Measurements from ENCODE around the gene TESK2. TPM values are rescaled to one million over a fixed set of nuclear protein-coding genes. Genes with fewer than 3 reads are reported as not detected.

Gene TESK2
- total and polyA plus RNA-seq, 2 of the 13 experiments (the other 11 are each of a cell fraction or from before 2014, with no cell fraction given) = 5.5 to 9.6 TPM

DNA sequence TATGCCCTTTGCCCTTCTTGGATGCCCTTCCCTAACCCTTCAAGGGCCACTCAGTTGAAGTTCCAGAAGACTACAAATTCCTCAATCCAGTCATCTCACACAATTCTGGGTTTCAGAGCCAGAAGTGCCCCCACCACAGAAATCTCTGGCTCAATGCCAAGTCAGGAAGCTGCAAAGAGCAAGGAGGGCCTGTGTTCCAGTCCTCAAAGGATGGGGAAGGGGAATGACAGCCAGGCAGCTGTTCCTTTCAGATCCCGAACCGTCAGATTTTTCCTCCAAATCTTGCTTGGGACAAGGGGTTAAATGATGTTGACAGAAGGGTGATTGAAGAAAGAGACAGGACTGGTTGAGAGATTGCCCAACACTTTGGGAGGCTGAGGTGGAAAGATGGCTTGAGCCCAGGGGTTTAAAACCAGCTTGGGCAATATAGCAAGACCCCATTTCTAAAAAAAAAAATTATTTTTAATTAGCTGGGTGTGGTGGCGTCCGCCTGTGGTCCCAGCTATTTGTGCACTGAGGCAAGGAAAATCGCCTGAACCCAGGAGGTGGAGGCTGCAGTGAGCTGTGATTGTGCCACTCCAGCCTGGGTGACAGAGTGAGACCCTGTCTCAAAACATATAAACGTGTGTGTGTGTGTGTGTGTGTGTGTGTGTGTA, 165.0 kb downstream of the TESK2 start:
- CTCF ChIA-PET (ENCODE audit: low intra/inter-chr PET ratio, low total read pairs) = no interaction called here

More for the DNA sequence above, 165.0 kb downstream of the TESK2 start:
- no peaks in the 10 kb centered on the region for H4K20me1 ChIP-seq (ENCODE audit: insufficient read depth, low read length)
- H3K36me3 ChIP-seq (replicated peaks in 1 of 2; ENCODE audit: control insufficient read depth in 1 of 2, insufficient read depth in 2 of 2, low read length in 2 of 2) = peaks cover 0 to 12% of the 10 kb centered on the region in 2 experiments; a peak in 2 of 5 replicates
- H3K27me3 ChIP-seq (ENCODE audit: control insufficient read depth in 1 of 2, insufficient read depth in 2 of 2, low read length in 2 of 2) = no peaks in the 10 kb centered on the region
- H3K9me3 ChIP-seq (ENCODE audit: low read length) = no peaks in the 10 kb centered on the region
- H3K4me2 ChIP-seq (ENCODE audit: low read depth, low read length) = no peak overlapping the region
- H3K9ac ChIP-seq (ENCODE audit: insufficient read depth, low read depth, low read length) = no peak overlapping the region
- DNase-seq (ENCODE audit: low spot score) (no peak), ATAC-seq (no peak), FAIRE-seq (no peak)
- H2AFZ ChIP-seq (ENCODE audit: low read length) = no peak overlapping the region
- BruUV-seq (replicated peaks) = no TSS peak
- in situ Hi-C loops (cut with HindIII; ENCODE audit: extremely low pct_ligation_motif_present, low pct_unique_long_range_greater_than_20kb) = no loop called here
- H3K4me1 ChIP-seq (ENCODE audit: insufficient read depth, low read length) = peaks cover 7% of the 10 kb centered on the region
- no peak overlapping the region for H3K4me3 ChIP-seq (replicated peaks in 1 of 3; ENCODE audit: insufficient read depth in 1 of 3, low read depth in 2 of 3, low read length in 3 of 3)
- intact Hi-C loops (cut with micrococcal nuclease; ENCODE audit: unreplicated experiment) = no loop called here
- WGBS (ENCODE audit: low lambda C conversion rate) = 68% methylated on average over 6 of the region's 6 CpGs
- H3K27ac ChIP-seq (ENCODE audit: extremely low read length, insufficient read depth, low read length) = no peak overlapping the region
- POLR2A ChIA-PET = no interaction called here
- TF ChIP-seq, protein P1, sequence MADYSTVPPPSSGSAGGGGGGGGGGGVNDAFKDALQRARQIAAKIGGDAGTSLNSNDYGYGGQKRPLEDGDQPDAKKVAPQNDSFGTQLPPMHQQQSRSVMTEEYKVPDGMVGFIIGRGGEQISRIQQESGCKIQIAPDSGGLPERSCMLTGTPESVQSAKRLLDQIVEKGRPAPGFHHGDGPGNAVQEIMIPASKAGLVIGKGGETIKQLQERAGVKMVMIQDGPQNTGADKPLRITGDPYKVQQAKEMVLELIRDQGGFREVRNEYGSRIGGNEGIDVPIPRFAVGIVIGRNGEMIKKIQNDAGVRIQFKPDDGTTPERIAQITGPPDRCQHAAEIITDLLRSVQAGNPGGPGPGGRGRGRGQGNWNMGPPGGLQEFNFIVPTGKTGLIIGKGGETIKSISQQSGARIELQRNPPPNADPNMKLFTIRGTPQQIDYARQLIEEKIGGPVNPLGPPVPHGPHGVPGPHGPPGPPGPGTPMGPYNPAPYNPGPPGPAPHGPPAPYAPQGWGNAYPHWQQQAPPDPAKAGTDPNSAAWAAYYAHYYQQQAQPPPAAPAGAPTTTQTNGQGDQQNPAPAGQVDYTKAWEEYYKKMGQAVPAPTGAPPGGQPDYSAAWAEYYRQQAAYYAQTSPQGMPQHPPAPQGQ (CRISPR knock-in tag; IDR thresholded peaks at IDR 0.05; ENCODE audit: borderline replicate concordance) = no peak
- TF ChIP-seq ARID3A (IDR thresholded peaks at IDR 0.05; ENCODE audit: low read depth, low read length) (no peak), CEBPB (IDR thresholded peaks at IDR 0.05; ENCODE audit: borderline replicate concordance, low read depth, low read length) (peak; percentile 49; the same call in 1 of the 2 replicates), HOXA5 (CRISPR knock-in tag; IDR thresholded peaks at IDR 0.05) (no peak), RBFOX2 (IDR thresholded peaks at IDR 0.05; ENCODE audit: low read depth, low read length) (no peak), ZNF550 (CRISPR knock-in tag; IDR thresholded peaks at IDR 0.05; ENCODE audit: borderline replicate concordance) (no peak), LCORL (IDR thresholded peaks at IDR 0.05) (peak; percentile 80; the same call in 1 of the 2 replicates), LCORL (CRISPR knock-in tag; IDR thresholded peaks at IDR 0.05) (no peak), ZNF652 (CRISPR knock-in tag; IDR thresholded peaks at IDR 0.05; ENCODE audit: borderline replicate concordance, low read depth) (0 out of 2 replicates have a peak, but pooled peaks have one; percentile 12)
- TF ChIP-seq, protein P2, sequence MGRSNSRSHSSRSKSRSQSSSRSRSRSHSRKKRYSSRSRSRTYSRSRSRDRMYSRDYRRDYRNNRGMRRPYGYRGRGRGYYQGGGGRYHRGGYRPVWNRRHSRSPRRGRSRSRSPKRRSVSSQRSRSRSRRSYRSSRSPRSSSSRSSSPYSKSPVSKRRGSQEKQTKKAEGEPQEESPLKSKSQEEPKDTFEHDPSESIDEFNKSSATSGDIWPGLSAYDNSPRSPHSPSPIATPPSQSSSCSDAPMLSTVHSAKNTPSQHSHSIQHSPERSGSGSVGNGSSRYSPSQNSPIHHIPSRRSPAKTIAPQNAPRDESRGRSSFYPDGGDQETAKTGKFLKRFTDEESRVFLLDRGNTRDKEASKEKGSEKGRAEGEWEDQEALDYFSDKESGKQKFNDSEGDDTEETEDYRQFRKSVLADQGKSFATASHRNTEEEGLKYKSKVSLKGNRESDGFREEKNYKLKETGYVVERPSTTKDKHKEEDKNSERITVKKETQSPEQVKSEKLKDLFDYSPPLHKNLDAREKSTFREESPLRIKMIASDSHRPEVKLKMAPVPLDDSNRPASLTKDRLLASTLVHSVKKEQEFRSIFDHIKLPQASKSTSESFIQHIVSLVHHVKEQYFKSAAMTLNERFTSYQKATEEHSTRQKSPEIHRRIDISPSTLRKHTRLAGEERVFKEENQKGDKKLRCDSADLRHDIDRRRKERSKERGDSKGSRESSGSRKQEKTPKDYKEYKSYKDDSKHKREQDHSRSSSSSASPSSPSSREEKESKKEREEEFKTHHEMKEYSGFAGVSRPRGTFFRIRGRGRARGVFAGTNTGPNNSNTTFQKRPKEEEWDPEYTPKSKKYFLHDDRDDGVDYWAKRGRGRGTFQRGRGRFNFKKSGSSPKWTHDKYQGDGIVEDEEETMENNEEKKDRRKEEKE (IDR thresholded peaks at IDR 0.05) = no peak
- TF ChIP-seq, protein P3, sequence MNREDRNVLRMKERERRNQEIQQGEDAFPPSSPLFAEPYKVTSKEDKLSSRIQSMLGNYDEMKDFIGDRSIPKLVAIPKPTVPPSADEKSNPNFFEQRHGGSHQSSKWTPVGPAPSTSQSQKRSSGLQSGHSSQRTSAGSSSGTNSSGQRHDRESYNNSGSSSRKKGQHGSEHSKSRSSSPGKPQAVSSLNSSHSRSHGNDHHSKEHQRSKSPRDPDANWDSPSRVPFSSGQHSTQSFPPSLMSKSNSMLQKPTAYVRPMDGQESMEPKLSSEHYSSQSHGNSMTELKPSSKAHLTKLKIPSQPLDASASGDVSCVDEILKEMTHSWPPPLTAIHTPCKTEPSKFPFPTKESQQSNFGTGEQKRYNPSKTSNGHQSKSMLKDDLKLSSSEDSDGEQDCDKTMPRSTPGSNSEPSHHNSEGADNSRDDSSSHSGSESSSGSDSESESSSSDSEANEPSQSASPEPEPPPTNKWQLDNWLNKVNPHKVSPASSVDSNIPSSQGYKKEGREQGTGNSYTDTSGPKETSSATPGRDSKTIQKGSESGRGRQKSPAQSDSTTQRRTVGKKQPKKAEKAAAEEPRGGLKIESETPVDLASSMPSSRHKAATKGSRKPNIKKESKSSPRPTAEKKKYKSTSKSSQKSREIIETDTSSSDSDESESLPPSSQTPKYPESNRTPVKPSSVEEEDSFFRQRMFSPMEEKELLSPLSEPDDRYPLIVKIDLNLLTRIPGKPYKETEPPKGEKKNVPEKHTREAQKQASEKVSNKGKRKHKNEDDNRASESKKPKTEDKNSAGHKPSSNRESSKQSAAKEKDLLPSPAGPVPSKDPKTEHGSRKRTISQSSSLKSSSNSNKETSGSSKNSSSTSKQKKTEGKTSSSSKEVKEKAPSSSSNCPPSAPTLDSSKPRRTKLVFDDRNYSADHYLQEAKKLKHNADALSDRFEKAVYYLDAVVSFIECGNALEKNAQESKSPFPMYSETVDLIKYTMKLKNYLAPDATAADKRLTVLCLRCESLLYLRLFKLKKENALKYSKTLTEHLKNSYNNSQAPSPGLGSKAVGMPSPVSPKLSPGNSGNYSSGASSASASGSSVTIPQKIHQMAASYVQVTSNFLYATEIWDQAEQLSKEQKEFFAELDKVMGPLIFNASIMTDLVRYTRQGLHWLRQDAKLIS (CRISPR knock-in tag; IDR thresholded peaks at IDR 0.05) = no peak
- H3K79me2 ChIP-seq (ENCODE audit: insufficient read depth, low read length) = no peaks in the 10 kb centered on the region
